ENCODE data around the gene CLEC2L.

CLEC2L gene

GRCh38 chr7:139585042-139585441 lies 61.6 kb downstream of the CLEC2L start:
- no peak overlapping the region for H3K4me3 ChIP-seq (ENCODE audit: low read depth, low read length)
- no peak for DNase-seq (ENCODE audit: low read depth)
- no peak for TF ChIP-seq CTCF (IDR thresholded peaks at IDR 0.05; ENCODE audit: low read depth, low read length, missing control alignments)
- in situ Hi-C loops (cut with HindIII; ENCODE audit: low sequenced_read_pairs): no loop called here

- in situ Hi-C loops (cut with HindIII; ENCODE audit: low sequenced_read_pairs): no loop called here
- DNase-seq (ENCODE audit: low read depth): no peak
- no peak overlapping the region for H3K4me3 ChIP-seq (ENCODE audit: low read depth, low read length)
- no peak for TF ChIP-seq CTCF (IDR thresholded peaks at IDR 0.05; ENCODE audit: low read depth, low read length, missing control alignments)
Measured at GRCh38 chr7:139586286-139586685, 62.8 kb downstream of the CLEC2L start.

- in situ Hi-C loops (cut with HindIII; ENCODE audit: low sequenced_read_pairs): no loop called here
- TF ChIP-seq CTCF (IDR thresholded peaks at IDR 0.05; ENCODE audit: low read depth, low read length, missing control alignments): no peak
Measured at GRCh38 chr7:139587535-139587934, 64.0 kb downstream of the CLEC2L start.

GRCh38 chr7:139588632-139589031 lies 65.1 kb downstream of the CLEC2L start:
- in situ Hi-C loops (cut with HindIII; ENCODE audit: low sequenced_read_pairs): no loop called here
- DNase-seq (ENCODE audit: low read depth): no peak
- no peak for TF ChIP-seq CTCF (IDR thresholded peaks at IDR 0.05; ENCODE audit: low read depth, low read length, missing control alignments)
- H3K4me3 ChIP-seq (ENCODE audit: low read depth, low read length): no peak overlapping the region

More at GRCh38 chr7:139587535-139587934, 64.0 kb downstream of the CLEC2L start:
- no peak overlapping the region for H3K4me3 ChIP-seq (ENCODE audit: low read depth, low read length)
- no peak for DNase-seq (ENCODE audit: low read depth)

GRCh38 chr7:139589474-139589873 lies 66.0 kb downstream of the CLEC2L start:
- no peak for DNase-seq (ENCODE audit: low read depth)
- TF ChIP-seq CTCF (IDR thresholded peaks at IDR 0.05; ENCODE audit: low read depth, low read length, missing control alignments): no peak
- in situ Hi-C loops (cut with HindIII; ENCODE audit: low sequenced_read_pairs): no loop called here
- no peak overlapping the region for H3K4me3 ChIP-seq (ENCODE audit: low read depth, low read length)

GRCh38 chr7:139591550-139592195 lies 68.2 kb downstream of the CLEC2L start:
- H3K4me3 ChIP-seq (ENCODE audit: low read depth, low read length): no peak overlapping the region
- TF ChIP-seq CTCF (IDR thresholded peaks at IDR 0.05; ENCODE audit: low read depth, low read length, missing control alignments): no peak
- in situ Hi-C loops (cut with HindIII; ENCODE audit: low sequenced_read_pairs): no loop called here
- no peak for DNase-seq (ENCODE audit: low read depth)

Data from astrocyte of the cerebellum (primary cell).